Left renal pelvis (tissue), 4 donors: ENCODE data around the gene MBP. TPM values are rescaled to one million over a fixed set of nuclear protein-coding genes. Genes with fewer than 3 reads are reported as not detected.

Source experiments
- DNase-seq, 4 donors: peaks; one replicate each; pipeline ENCODE4 v3.0.0-alpha.2; 2013; ENCODE audit warnings: low read depth in 4 of 4, low spot score in 3 of 4
- polyA plus RNA-seq, 4 donors: library from polyadenylated mRNA; unstranded; fragments of 120-200 nt; gene quantifications; one replicate each; pipeline ENCODE4 v1.2.1, GENCODE V29; 2013; ENCODE audit not compliant: insufficient read length in 4 of 4

Gene MBP
- polyA plus RNA-seq, 4 donors = 13.3 to 23.1 (median 20.1) TPM

DNA sequence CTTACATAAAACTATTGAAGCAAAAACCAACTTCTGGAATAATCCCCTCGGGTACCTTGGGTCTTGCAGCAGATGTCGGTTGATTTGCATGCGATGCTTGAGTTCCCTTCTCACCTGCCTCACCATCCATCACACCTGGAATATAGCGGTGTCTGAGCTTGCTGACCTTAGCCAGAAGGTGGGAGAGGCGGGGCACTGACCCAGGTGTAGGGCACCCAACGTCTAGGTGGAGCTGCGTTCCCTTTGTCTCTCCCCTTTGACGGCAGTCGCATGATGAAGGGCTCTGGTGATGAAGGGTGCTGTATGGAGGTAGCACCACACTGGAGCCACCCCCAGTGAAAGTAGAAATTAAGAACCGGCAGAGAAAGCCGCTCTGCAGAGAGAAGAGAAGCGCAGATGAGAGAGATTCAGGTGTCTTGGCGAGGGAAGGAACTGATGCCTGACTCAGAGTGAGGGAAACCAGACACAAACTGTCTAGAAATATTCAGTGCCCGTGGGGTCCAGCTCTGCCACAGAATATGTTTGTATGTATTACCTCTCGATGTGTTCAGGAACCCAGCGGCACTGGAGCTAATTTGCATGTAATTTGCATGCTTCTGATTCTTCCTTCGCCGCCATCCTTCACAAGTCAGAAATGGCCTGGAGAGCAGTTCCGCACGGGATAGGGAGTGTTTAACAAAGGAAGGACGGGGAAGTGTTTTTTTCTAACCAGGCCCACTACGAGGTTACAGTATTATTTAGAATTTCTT, 19.4 kb upstream of the MBP start:
- DNase-seq = no peak

GRCh38 chr18:77151033-77151771, 18.6 kb upstream of the MBP start:
- no peak for DNase-seq

GRCh38 chr18:77150588-77150987, 18.0 kb upstream of the MBP start:
- DNase-seq = no peak

DNA sequence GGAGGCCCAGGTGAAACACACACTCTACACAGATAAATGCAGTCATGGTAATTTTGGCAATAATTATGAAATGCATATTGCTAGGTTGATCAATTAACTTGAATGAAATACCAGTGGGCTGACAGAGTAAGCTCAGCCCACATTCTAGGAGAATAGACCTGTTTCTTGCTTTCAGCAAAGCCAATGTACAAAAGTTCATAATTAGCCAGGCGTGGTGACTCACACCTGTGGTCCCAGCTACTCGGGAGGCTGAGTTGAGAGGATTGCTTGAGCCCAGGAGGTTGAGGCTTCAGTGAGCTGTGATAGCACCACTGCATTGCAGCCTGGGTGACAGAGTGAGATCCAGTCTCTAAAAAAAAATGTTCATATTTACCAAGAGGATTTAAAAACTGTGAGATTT, 15.7 kb upstream of the MBP start:
- DNase-seq = no peak

GRCh38 chr18:77147418-77147852, 14.9 kb upstream of the MBP start:
- no peak for DNase-seq

DNA sequence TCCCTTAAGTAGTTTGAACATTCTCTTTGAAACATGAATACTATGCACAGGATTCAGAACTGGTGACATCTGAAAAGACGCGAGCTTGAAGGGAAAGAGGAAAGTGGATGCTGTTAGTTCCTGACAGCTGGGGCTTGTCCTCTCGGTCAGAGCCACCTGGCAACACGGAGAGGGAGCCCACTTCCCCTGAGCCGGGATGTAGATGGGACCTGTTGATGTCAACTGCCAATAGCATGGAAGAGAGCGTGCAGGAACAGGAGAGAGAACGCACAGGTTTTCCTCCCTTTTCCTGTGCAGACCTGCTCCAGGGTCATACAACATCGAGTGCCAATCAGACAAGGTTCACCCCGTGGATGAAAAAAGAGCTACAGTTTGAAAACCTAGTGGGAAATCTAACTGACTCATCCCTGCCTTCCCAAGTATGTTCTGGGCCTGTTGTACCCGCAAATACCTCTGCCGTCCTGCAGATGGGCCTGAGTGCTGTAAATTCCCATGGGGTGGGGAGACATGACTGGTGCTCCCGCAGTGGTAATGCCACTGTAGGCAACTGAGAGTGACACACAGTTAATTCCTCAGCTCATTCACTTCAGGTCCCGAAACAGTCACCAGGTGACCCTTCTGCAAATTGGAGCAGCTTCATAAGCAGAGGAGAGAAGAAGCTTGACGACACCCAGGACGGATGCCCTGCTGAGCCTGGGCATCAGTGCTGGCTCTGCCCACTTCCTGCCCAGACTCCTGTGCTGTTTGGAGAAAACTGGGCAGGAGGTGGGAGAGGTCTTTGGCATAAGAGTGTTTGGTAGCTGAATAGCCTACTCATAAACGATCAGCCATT, 13.9 kb upstream of the MBP start:
- no peak for DNase-seq

- no peak for DNase-seq
Measured at GRCh38 chr18:77145364-77145901, 12.8 kb upstream of the MBP start.

GRCh38 chr18:77144451-77145118, 12.0 kb upstream of the MBP start:
- no peak for DNase-seq

- DNase-seq = no peak
Measured at GRCh38 chr18:77144046-77144445, 11.5 kb upstream of the MBP start.

DNA sequence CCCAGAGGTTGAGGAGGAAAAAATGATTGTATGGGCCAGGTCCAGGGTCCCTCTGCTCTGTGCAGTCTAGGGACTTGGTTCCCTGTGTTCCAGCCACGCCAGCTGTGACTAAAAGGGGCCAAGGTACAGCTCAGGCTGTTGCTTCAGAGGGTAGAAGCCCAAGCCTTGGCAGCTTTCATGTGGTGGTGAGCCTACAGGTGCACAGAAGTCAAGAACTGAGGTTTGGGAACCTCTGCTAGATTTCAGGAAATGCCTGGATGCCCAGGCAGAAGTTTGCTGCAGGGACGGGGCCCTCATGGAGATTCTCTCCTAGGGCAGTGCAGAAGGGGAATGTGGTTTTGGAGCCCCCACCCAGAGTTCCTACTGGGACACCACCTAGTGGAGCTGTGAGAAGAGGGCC, 10.6 kb upstream of the MBP start:
- DNase-seq = no peak

DNA sequence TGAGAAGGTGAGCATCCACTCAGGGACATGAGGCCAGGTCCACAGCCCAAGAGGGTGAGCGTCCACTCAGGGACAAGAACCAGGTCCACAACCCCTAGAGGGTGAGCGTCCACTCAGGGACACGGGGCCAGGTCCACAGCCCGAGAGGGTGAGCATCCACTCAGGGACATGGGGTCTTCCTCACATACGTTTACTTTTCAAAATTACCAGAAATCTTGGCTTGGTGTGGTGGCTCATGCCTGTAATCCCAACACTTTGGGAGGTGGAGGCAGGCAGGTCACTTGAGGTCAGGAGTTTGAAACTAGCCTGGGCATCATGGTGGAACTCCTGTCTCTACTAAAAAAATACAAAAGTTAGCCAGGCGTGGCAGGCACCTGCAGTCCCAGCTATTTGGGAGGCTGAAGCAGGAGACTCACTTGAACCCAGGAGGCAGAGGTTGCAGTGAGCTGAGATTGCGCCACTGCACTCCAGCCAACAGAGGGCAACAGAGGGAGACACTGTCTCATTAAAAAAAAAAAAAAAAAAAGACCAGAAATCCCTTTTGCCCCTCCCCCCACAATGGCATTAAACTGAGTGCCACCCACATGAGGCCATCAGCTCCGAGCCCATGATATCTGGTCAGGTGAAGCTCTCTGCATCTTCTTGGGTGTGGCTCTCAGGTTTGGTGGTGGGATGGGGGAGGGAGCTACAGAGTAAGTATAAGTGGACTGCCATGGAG, 9.0 kb upstream of the MBP start:
- DNase-seq = no peak

DNA sequence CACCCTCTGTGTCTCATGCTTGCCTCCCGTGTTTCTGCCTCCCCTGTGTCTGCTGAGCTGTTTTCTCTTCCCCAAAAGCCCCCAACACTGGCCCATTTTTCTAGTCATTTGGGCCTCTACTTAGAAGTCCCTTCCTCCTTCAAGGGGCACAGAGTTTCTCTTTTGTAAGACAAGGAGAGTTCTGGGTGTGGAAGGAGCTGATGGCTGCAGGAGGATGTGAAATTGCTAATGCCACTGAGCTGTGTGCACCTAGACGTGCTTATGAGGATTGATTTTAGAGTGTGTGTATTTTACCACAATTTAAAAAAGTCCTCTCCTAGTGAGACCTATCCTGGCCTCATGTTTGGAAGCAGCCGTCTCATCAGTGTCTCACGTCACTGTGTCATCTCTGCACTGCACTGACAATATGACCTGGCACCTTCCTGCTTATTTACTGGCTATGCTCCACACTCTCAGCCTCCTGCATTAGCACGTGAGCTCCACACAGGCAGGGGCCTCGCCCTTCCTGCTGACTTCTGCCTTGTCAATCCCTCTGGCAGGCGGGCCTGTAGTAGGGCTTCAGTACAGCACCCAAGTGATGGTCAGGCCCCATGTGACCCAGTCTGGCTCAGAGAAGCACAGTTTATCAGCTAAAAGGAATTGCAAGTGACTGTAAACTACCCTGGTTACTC, 8.0 kb upstream of the MBP start:
- DNase-seq = no peak

- DNase-seq = no peak
Measured at GRCh38 chr18:77140030-77140429, 7.4 kb upstream of the MBP start.

DNA sequence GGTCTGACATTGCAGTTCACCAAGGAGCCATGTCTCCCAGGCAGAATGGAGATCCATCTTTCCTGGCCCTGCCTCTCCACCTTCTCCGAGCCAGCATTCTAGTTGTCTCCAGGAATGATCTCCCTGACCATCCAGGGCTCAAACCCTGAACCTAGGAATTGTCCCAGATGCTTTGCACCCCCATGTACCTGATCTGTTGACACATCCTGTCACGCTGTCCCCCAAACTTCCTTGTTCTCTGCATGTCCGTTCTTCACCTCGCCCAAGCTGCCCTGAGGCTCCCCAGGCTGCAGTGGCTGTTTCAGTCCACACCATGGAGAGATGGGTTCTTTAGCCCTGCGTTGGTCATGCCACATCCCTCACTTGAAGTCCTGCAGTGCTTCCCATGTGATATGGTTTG, 7.0 kb upstream of the MBP start:
- DNase-seq = no peak

DNA sequence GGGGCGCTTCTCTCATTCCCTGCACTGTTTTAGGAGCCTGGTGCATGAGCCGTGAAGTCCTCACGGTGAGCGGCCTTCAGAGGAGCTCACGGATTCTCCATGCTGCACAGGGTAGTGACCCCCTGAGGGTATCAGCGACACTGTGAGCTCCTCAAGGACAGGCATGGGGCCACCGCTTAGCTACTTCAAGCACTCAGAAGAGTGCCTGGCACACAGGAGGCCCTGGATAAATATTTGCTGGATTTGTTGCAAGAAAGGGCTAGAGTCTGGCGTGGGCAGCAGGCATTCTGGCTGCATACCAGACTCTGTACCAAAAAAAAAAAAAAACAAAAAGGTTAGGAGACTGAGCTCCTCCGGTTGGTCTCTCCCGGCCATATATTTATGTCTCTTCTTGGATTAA, 5.7 kb upstream of the MBP start:
- DNase-seq = no peak

DNA sequence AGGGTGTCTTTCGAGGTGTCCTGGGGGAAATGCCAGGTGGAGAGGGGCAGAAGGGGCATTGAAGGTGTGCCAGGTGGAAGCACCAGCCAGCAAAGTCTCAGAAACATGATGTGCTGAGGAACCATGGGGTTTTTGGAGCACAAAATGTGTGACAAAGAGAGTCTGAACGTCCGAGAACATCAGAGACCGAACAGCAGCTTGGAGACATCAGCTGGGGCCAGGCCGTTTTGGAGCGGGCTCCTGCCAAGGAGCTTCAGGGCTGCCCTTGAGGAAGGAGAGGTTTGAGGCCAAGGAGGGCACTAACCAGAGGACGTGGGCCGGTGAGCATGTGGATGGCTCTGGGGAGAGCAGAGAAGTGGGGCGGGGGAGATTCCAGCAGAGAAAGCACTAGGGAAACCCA, 5.3 kb upstream of the MBP start:
- DNase-seq = no peak

DNA sequence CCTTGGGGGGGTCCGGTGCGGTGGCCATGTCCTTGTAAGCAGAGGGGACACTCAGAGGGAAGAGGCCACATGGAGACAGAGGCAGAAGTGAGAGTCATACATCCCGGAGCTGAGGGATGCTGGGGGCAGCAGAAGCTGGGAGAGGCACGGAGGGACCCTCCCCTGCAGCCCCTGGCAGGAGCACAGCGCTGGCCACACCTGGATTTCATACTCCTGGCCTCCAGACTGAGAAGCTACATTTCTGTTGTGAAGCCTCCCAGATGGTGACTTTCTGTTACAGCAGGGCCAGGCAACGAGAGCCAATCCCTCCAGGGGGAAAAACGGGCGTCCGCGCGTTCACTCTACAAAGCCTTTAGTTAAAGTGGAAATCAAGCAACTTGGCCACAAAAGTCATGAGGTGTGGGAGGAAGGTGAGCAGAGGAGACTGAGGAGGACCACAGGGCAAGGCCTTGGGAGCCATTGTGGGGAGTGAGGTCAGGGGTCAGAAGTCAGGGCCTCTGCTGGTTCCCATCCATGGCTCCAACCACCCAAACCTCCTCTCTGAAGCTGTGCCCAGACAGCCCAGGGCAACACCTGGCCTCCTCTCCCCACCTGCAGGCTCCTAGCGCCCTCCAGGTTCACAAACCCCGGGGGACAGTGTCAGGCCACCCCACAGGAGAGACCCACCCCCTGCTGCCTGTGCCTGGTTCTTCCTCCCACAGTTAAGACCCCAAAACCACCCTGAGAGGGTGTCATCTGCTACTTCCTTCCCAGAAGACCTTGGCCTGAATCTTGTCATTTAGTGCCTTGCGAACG, 4.5 kb upstream of the MBP start:
- DNase-seq = no peak

DNA sequence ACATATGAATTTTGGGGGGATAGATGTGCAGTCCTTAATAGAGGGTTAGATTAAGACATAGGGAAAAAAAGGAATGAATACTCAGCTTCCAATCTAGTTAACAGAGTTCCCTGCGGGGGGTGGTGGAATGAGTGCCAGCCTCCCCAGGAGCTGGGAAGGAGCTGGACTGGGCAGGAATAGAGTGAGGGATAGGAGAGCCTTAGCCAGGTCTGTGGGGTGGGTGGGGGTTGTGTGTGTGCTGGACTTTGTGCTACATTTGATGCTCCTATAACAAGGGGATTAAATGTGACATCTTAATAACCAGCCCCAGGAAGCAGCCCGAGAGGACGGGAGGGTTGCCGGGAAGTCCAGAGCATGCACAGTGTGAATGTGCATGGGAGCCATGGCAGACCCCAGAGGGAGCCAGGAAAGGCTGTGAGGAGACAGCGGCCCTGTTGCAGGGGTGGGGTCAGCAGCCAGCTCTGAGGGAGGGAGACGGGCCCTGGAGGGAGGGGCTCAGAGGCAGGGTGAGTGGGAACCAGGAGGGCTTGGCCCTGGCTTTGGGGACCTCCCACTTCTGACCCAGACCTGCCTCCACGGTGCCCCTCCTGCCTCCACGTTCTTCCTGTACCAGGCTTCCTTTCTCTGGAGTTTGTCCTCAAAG, 3.6 kb upstream of the MBP start:
- no peak for DNase-seq
